Vagina (tissue), 2 donors: ENCODE measurements around the gene PPARD. TPM values are rescaled to one million over a fixed set of nuclear protein-coding genes. Genes with fewer than 3 reads are reported as not detected.
"Not testable (repeated sequence)": the region's sequence is repeated elsewhere in the genome, so short reads cannot be mapped to it uniquely, and the experiment has no call there.

ENCODE experiments used
- DNase-seq, 2 donors: peaks; one replicate each; pipeline ENCODE4 v3.0.0-alpha.2; 2017; ENCODE audit errors: extremely low spot score in 2 of 2
- H3K27ac ChIP-seq: fragments of 200-600 bp; sonication (generic); one replicate; pipeline ENCODE4 v1.5.1; 2019
- H3K27me3 ChIP-seq: fragments of 200-600 bp; sonication (generic); one replicate; pipeline ENCODE4 v1.5.1; 2019
- H3K36me3 ChIP-seq, 2 donors: fragments of 200-600 bp; sonication (generic); one replicate each; pipeline ENCODE4 v1.5.1; 2017 to 2019
- H3K4me1 ChIP-seq: fragments of 200-600 bp; sonication (generic); one replicate; pipeline ENCODE4 v1.5.1; 2019
- H3K4me3 ChIP-seq, 2 donors: fragments of 200-600 bp; sonication (generic); 1 replicate in 1 of 2; 2 replicates in 1 of 2; pipeline ENCODE4 v1.5.1; 2016 to 2019
- H3K9me3 ChIP-seq: fragments of 200-600 bp; sonication (generic); one replicate; pipeline ENCODE4 v1.5.1; 2019
- POLR2A ChIP-seq, 2 donors: fragments of 450-650 bp; IDR thresholded peaks; one replicate each; pipeline ENCODE4 v1.6.1; 2017; ENCODE audit warnings: antibody characterized with exemption in 2 of 2, mild to moderate bottlenecking in 2 of 2, moderate library complexity in 2 of 2
- POLR2AphosphoS5 ChIP-seq, 2 donors: sonication (generic); formaldehyde crosslinking; IDR thresholded peaks; one replicate each; pipeline ENCODE4 v1.9.0; 2017; ENCODE audit warnings: antibody characterized with exemption in 2 of 2, mild to moderate bottlenecking in 2 of 2, low read depth in 1 of 2; ENCODE audit not compliant: insufficient read depth in 1 of 2
- intact Hi-C: fragments of 100-400 bp; cut with DNase I; formaldehyde crosslinking; loops from one replicate; pipeline ENCODE4 v1.15.1; 2023
- total RNA-seq: library from RNA; depleted of rRNA; stranded (reverse); fragments of >200 nt; gene quantifications from one replicate; pipeline ENCODE4 v1.2.3, GENCODE V29; 2016
- TF ChIP-seq, protein P1 (sequence below), 3 experiments: fragments of 450-650 bp in 2 of 3; fragments of 200-600 bp in 1 of 3; sonication (generic) in 1 of 3; IDR thresholded peaks; one replicate each; pipeline ENCODE4 v1.5.1; 2017 to 2019; ENCODE audit warnings: antibody characterized with exemption in 3 of 3, mild to moderate bottlenecking in 2 of 3, moderate library complexity in 2 of 3

PPARD gene
- total RNA-seq, 1 donor from 2014 or later, result 21.9 TPM

DNA sequence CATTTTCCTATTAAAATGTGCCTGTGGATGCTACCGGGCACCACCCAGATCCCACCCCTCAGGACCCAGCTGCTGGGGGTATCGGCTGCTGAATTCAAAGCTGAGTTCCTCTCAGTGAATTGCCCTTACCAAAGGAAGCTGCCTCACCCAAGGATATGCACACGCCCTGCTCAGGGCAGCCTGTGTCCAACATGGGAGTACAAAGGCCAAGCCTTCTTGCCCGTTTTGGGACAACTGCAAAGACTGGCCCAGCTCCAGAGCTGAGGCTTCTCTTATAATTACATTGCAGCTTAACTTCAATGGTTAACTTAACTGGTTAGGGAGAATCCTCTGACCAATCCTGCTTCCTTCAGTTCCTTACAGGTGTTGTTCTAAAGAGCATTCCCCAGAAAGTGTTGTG, 89.9 kb downstream of the PPARD start:
- H3K27ac ChIP-seq, result no peak overlapping the region
- intact Hi-C loops, result no loop called here
- no peaks in the 10 kb centered on the region for H3K4me1 ChIP-seq
- no peak overlapping the region for H3K4me3 ChIP-seq
- H3K27me3 ChIP-seq, result no peaks in the 10 kb centered on the region
- H3K36me3 ChIP-seq, result no peaks in the 10 kb centered on the region
- no peak for DNase-seq
- TF ChIP-seq POLR2AphosphoS5 (IDR thresholded peaks at IDR 0.05; ENCODE audit: insufficient read depth in 1 of 2, low read depth in 1 of 2) (no peak), POLR2A (IDR thresholded peaks at IDR 0.05) (no peak)
- TF ChIP-seq, protein P1, sequence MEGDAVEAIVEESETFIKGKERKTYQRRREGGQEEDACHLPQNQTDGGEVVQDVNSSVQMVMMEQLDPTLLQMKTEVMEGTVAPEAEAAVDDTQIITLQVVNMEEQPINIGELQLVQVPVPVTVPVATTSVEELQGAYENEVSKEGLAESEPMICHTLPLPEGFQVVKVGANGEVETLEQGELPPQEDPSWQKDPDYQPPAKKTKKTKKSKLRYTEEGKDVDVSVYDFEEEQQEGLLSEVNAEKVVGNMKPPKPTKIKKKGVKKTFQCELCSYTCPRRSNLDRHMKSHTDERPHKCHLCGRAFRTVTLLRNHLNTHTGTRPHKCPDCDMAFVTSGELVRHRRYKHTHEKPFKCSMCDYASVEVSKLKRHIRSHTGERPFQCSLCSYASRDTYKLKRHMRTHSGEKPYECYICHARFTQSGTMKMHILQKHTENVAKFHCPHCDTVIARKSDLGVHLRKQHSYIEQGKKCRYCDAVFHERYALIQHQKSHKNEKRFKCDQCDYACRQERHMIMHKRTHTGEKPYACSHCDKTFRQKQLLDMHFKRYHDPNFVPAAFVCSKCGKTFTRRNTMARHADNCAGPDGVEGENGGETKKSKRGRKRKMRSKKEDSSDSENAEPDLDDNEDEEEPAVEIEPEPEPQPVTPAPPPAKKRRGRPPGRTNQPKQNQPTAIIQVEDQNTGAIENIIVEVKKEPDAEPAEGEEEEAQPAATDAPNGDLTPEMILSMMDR (IDR thresholded peaks at IDR 0.05), result no peak
- no peaks in the 10 kb centered on the region for H3K9me3 ChIP-seq

DNA sequence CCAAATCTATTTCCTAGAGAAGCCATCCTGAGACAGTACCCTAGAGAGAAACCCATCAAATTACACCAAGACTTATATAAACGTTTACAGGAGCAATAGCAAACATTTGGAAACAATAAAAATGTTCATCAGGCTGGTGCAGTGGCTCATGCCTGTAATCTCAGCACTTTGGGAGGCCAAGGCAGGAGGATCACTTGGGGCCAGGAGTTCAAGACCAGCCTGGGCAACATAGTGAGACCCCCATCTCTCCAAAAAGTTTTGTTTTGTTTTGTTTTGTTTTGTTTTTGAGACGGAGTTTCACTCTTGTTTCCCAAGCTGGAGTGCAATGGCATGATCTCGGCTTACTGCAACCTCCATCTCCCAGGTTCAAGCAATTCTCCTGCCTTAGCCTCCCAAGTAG, 90.3 kb downstream of the PPARD start:
- intact Hi-C loops, H3K4me1 ChIP-seq, H3K27me3 ChIP-seq, H3K36me3 ChIP-seq, H3K4me3 ChIP-seq, H3K27ac ChIP-seq, DNase-seq, H3K9me3 ChIP-seq: not testable (repeated sequence)

DNA sequence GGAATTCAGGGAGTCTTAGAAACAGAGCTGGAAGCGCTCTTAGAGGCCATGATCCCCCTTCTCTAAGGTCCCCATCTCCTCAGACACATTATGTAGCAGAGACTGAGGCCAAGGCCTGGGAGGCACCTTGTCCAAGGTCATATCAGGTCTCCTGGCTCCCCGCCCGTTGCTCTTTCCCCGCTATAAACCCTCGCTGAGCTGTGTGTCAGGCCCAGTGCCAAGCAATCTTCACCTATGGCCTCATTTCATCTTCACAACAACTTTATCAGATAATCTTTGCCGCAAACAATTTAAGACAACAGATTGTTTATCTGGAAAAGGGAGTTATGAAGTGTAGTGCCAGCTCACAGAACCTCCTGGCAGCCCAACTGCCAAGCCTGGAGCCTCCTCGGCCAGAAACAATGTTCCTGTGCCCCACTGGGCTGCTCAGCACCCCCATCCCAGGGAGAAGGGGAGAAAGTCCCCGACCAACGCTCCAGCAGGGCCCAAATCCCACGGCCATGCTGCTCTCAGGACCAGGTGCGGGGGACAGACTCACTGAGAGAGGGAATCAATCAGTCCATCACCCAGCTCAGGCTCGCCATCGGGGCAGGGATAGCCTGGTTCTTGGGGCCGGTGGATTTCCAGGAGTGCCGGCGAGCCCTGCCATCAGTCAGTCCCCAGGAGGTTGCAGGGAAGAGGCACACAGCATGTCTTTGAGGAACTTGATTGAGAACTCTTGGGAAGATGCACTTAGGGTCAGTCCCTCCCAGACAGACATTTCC, 92.9 kb downstream of the PPARD start:
- Histone ChIP-seq H3K4me3 (no peak overlapping the region), H3K27ac (no peak overlapping the region), H3K4me1 (no peaks in the 10 kb centered on the region), H3K27me3 (no peaks in the 10 kb centered on the region), H3K36me3 (no peaks in the 10 kb centered on the region), H3K9me3 (no peaks in the 10 kb centered on the region)
- intact Hi-C loops, result no loop called here
- DNase-seq, result no peak
- TF ChIP-seq POLR2AphosphoS5 (IDR thresholded peaks at IDR 0.05; ENCODE audit: insufficient read depth in 1 of 2, low read depth in 1 of 2) (no peak), POLR2A (IDR thresholded peaks at IDR 0.05) (no peak)
- TF ChIP-seq, protein P1 (IDR thresholded peaks at IDR 0.05), result no peak

DNA sequence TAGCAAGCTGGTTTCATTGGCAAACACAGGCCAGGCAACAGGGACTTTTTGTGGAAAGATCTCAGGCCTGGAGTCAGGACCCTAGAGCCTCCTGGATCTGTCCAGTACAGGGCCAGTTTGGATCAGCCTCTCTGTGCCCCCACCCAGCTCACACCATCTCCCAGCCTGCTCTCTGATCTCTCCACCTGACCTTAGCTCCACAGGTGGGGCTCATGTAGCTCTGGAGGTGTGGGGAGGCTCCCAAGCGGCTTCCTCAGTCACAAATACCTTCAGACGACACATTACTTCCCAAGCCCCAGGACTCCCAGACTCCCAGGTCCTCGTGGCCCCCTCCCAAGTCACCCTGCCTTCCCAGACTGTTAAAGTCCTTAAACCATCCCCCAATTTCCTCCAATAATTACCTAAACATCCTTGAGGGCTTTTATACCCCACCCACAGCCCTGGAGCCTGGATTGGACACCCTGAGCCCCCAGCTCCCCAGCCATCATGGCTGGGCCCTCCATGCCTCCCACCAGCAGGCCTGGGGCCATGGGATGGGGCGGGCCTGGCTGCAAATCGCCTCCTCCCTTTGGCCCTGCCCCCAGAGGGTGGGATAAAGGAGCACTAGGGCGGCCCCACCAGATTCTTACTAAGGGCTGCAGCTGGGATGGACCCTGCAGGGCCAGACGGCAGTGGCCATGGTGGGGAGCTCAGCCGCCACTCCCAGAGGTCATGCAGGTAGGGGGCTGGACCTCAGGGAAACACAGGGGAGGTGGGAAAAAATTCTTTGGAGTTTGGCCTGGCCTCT, 93.9 kb downstream of the PPARD start:
- no peaks in the 10 kb centered on the region for H3K9me3 ChIP-seq
- intact Hi-C loops, result no loop called here
- TF ChIP-seq POLR2A (IDR thresholded peaks at IDR 0.05), result no peak
- TF ChIP-seq, protein P1 (IDR thresholded peaks at IDR 0.05), result no peak
- no peaks in the 10 kb centered on the region for H3K27me3 ChIP-seq
- H3K4me1 ChIP-seq, result no peaks in the 10 kb centered on the region
- H3K27ac ChIP-seq, result no peak overlapping the region
- H3K4me3 ChIP-seq, result no peak overlapping the region
- DNase-seq, result no peak
- no peaks in the 10 kb centered on the region for H3K36me3 ChIP-seq

DNA sequence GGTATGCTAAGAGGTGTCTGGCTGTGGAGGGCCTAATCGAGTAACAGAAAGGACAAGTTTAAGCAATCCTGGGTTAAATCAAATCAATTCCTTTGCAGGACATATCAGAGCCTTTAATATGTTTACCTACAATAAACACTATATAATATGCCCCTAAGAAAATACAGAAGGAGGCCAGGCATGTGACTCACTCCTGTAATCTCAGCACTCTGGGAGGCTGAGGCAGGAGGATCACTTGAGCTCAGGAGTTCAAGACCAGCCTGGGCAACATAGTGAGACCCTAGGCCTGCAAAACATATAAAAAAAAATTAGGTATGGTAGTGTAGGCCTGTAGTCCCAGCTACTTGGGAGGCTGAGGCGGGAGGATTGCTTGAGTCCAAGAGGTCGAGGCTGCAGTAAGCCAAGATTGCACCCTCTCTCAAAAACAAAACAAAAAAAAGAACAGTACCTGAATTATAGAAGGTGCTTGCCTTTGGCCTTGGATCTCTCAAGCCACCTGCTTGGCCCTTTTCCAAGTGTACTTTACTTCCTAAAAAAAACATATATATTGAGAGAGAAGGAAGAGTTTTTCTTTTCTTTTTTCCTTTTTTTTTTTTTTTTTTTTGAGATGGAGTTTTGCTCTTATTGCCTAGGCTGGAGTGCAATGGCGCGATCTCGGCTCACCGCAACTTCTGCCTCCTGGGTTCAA, 96.2 kb downstream of the PPARD start:
- H3K27me3 ChIP-seq, H3K4me3 ChIP-seq, DNase-seq, H3K4me1 ChIP-seq, intact Hi-C loops, H3K27ac ChIP-seq, H3K9me3 ChIP-seq, H3K36me3 ChIP-seq: not testable (repeated sequence)

DNA sequence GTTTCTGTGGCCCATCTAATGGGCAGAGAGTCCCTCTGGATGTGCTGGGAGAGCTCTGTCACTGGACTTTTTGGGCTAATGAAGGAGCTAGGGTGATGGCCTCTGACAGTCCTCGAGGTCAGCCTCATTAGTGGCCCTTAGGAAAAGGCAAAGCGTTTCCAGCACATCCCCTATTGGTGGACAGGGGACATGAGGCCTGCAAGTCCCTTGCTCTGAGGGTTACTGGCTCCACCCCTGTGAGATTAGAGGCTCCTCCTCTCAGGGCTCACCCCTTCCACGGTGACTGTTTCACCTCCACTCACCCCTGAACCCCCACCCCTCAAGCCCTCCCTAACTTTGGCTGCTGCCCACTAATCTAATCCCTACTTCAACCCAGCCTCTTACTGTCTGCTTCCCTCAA, 97.0 kb downstream of the PPARD start:
- no peak for DNase-seq
- intact Hi-C loops, result no loop called here

More for the DNA sequence above, 97.0 kb downstream of the PPARD start:
- Histone ChIP-seq H3K36me3 (no peaks in the 10 kb centered on the region), H3K9me3 (no peaks in the 10 kb centered on the region), H3K27me3 (no peaks in the 10 kb centered on the region), H3K27ac (no peak overlapping the region), H3K4me1 (no peaks in the 10 kb centered on the region), H3K4me3 (no peak overlapping the region)
- TF ChIP-seq, protein P1 (IDR thresholded peaks at IDR 0.05), result no peak
- TF ChIP-seq POLR2AphosphoS5 (IDR thresholded peaks at IDR 0.05; ENCODE audit: insufficient read depth in 1 of 2, low read depth in 1 of 2), result no peak
- no peak for TF ChIP-seq POLR2A (IDR thresholded peaks at IDR 0.05)
